KBM-7 (cell line): ENCODE results near the gene TAL1.

Source experiments
- DNase-seq: peaks from one replicate; pipeline ENCODE4 v3.0.0-alpha.2; 2015
- in situ Hi-C: fragments of 300-500 bp; cut with MboI; formaldehyde crosslinking; loops from 2 replicates; pipeline ENCODE4 v1.14.3; 2020; ENCODE audit warnings: low sequenced_read_pairs, low pct_unique_long_range_greater_than_20kb, mixed read lengths

The TAL1 gene

GRCh38 chr1:47181095-47181954, 50.7 kb downstream of the TAL1 start:
- in situ Hi-C loops, result loop anchor here (25.0 kb wide), 1 partner anchor 531 kb away; no protein-coding TSS in a partner anchor
- DNase-seq, result no peak

GRCh38 chr1:47180603-47181094, 51.4 kb downstream of the TAL1 start:
- in situ Hi-C loops, result loop anchor here (25.0 kb wide), 1 partner anchor 532 kb away; no protein-coding TSS in a partner anchor
- DNase-seq, result no peak

- DNase-seq, result no peak
- in situ Hi-C loops, result loop anchor here (25.0 kb wide), 1 partner anchor 532 kb away; no protein-coding TSS in a partner anchor
Observed at GRCh38 chr1:47179988-47180563, 51.9 kb downstream of the TAL1 start.

- in situ Hi-C loops, result loop anchor here (25.0 kb wide), 1 partner anchor 533 kb away; no protein-coding TSS in a partner anchor
- peak; percentile 97 for DNase-seq
Observed at GRCh38 chr1:47179017-47179987, 52.7 kb downstream of the TAL1 start.

DNA sequence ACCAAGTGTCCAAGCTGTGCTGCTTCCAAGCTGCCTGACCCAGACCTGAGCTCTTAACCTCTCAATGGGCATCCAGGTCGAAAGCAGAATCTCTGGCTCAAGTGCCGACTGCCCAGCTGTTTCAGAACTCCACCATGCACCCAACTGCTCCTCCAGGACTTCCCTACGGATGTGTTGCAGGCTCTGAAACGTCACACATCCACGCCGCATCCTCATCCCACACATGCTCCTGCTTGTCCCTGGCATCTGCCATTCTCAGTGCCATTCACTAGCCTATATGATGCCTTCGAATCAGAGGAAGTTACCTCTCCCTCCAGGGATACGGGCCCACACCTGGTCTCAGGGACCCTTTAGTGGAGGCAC, 53.4 kb downstream of the TAL1 start:
- DNase-seq, result no peak
- in situ Hi-C loops, result loop anchor here (25.0 kb wide), 1 partner anchor 534 kb away; no protein-coding TSS in a partner anchor

- in situ Hi-C loops, result loop anchor here (25.0 kb wide), 1 partner anchor 534 kb away; no protein-coding TSS in a partner anchor
- DNase-seq, result no peak
Observed at GRCh38 chr1:47178020-47178419, 54.0 kb downstream of the TAL1 start.

DNA sequence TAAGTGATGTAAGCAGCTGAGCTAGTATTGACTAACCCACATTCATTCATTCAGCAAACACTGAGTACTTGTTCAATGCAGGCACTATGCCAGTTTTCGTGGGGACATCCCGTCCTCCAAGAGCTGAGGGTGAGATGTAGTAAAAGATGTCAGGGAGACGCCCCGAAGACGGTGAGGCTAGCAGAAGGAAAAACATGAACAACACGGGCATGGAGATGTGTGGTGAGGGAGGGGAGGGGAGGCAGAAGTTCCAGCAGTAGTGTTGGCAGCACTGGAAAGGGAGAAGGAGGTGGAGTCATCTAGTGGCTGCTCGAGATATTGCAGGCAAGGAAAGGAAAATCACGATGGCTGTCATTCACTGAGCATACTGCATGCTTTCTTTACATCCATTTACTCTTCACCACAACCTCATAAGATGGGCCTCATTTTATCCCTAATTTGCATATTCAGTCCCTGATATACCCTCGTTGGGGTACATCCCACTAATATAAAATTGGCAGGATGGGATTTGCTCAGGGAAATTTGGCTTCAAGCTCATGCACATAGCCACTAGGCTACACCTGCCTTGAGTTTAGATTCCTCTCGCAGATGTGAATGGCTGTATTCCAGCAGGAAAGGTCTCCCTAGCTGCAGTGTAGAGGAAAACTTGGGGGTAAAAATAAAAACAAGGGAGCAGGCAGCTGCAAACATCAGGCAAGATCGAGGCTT, 56.6 kb downstream of the TAL1 start:
- in situ Hi-C loops, result loop anchor here (25.0 kb wide), 1 partner anchor 537 kb away; no protein-coding TSS in a partner anchor
- DNase-seq, result peak; percentile 89

DNA sequence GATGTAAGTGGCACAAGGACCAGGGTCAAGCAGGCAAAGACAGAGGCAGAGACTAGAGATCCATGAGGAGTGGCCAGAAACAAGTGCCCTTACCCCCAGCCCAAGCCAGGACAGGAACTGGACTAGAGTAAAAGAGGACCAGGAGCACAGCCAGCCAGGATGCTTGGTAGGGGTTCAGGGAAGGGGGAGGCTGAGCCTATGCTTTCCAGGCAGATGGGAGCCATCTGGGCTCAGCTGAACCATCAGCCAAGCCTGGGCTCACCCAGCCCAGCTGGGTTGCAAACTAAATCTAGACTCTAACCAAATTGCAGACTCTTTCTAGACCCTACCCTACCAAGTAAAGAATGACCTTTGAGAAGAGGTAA, 57.4 kb downstream of the TAL1 start:
- no peak for DNase-seq
- in situ Hi-C loops, result loop anchor here (25.0 kb wide), 1 partner anchor 538 kb away; no protein-coding TSS in a partner anchor

- in situ Hi-C loops, result no loop called here
- no peak for DNase-seq
Observed at GRCh38 chr1:47172782-47173181, 59.2 kb downstream of the TAL1 start.
